GM10248 (cell line): Measurements from ENCODE around the gene GNG7.

Experiments used
- CTCF ChIA-PET: fragments of 300-600 bp; sonication (Branson Sonifier 250); formaldehyde crosslinking; extraction: SDS; loops from one replicate; lab custom pipeline; 2021; ENCODE audit warnings: antibody characterized with exemption; lab: Yijun Ruan, JAX
- POLR2A ChIA-PET: fragments of 350-650 bp; sonication (Branson Sonifier 250); formaldehyde crosslinking; extraction: SDS; loops from one replicate; lab custom pipeline; 2020; ENCODE audit warnings: antibody characterized with exemption; lab: Yijun Ruan, JAX
- DNase-seq: peaks from one replicate; pipeline ENCODE4 v3.0.0; 2012; ENCODE audit errors: extremely low spot score
- TF ChIP-seq, protein P1 (sequence below): IDR thresholded peaks from 2 replicates; pipeline ENCODE4 v1.5.1; 2012; ENCODE audit warnings: mild to moderate bottlenecking, low read depth; ENCODE audit errors: extremely low read depth, missing control alignments, control extremely low read depth

The GNG7 gene

DNA sequence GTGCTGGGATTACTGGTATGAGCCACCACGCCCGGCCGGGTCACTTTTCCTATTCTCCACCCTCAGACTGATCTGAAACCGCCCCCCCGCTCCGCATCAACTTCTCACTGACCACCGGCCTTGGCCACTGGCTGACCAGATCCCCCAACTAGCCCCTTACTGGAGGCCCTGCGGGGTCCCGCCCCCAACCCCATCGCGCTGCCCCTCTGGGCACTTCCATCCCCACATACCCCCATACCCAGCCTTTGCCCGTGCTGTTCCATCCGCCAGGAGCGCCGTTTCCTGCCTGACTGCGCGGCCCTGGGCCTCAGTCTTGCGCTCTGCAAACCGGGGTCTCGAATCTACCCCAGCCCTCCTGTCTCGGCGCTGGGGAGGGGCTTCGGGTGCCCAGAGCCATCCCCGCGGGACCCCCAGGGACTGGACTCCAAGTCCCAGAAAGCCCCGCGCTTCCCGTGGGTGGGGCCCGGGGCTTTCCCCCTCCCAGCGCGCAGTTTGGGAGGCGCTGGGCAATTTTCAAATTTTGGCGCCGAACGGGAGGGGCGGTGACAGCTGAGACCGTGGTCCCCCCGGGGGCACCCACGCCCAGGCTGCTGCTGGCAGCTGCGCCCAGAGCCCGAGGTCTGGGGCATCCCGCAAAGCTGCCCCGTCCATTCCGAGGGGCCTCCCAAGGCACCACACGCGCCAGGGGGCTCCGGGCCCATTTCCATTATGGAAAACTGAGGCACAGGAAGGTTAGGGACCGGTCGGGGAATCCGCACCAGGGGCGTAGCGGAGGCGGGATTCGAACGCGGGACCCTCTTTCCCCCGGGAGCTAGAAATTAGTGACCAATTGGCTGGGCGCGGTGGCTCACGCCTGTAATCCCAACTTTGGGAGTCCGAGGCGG, 240.5 kb downstream of the GNG7 start:
- CTCF ChIA-PET: interaction anchor here (1.0 to 2.8 kb wide), 4 partner anchors 12 to 152 kb away, joined by 3 to 9 read pairs (median 6); no protein-coding TSS in a partner anchor
- POLR2A ChIA-PET: interaction anchor here (0.8 to 4.4 kb wide), 2 partner anchors 14 kb away, joined by 5 to 39 read pairs; partner anchors contain the start of gene GADD45B
- peak; percentile 89 for DNase-seq
- TF ChIP-seq, protein P1, sequence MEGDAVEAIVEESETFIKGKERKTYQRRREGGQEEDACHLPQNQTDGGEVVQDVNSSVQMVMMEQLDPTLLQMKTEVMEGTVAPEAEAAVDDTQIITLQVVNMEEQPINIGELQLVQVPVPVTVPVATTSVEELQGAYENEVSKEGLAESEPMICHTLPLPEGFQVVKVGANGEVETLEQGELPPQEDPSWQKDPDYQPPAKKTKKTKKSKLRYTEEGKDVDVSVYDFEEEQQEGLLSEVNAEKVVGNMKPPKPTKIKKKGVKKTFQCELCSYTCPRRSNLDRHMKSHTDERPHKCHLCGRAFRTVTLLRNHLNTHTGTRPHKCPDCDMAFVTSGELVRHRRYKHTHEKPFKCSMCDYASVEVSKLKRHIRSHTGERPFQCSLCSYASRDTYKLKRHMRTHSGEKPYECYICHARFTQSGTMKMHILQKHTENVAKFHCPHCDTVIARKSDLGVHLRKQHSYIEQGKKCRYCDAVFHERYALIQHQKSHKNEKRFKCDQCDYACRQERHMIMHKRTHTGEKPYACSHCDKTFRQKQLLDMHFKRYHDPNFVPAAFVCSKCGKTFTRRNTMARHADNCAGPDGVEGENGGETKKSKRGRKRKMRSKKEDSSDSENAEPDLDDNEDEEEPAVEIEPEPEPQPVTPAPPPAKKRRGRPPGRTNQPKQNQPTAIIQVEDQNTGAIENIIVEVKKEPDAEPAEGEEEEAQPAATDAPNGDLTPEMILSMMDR: no peak
